CD4-positive, alpha-beta T cell treated with Interleukin-21 for 1 hour (primary cell): ENCODE data around the gene EXD3.

ENCODE experiments used
- DNase-seq: peaks from one replicate; pipeline ENCODE4 v3.0.0-alpha.2; 2020

Gene EXD3

GRCh38 chr9:137458194-137459151, 35.5 kb upstream of the EXD3 start:
- DNase-seq: no peak

- no peak for DNase-seq
Observed at GRCh38 chr9:137457406-137458193, 34.6 kb upstream of the EXD3 start.

DNA sequence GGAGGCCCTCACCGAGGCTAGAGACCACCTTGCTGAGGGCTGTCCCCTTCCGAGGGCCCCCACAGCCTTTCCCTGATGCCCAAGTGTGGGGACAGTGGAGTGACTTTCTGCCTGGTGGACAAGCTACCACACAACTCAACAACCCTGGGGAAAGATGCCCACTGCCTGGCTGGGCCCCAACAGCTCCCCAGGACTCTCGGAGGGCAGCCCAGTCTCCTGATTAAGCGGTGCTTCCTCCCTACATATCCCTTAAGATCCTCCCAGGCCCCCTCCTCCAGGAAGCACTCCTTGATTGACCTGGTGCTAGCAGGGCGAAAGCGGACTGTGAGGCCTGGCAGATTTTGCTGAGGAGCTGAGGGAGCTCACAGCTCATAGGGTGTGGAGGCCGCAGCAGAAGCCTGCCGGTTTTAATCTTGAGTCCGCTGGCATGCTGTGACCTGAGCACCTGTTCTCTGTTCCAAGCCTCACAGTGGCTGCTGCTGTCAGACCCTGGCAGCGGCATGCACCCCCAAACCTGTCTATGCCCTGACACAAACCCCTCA, 34.0 kb upstream of the EXD3 start:
- no peak for DNase-seq

GRCh38 chr9:137456061-137456863, 33.3 kb upstream of the EXD3 start:
- DNase-seq: no peak

DNA sequence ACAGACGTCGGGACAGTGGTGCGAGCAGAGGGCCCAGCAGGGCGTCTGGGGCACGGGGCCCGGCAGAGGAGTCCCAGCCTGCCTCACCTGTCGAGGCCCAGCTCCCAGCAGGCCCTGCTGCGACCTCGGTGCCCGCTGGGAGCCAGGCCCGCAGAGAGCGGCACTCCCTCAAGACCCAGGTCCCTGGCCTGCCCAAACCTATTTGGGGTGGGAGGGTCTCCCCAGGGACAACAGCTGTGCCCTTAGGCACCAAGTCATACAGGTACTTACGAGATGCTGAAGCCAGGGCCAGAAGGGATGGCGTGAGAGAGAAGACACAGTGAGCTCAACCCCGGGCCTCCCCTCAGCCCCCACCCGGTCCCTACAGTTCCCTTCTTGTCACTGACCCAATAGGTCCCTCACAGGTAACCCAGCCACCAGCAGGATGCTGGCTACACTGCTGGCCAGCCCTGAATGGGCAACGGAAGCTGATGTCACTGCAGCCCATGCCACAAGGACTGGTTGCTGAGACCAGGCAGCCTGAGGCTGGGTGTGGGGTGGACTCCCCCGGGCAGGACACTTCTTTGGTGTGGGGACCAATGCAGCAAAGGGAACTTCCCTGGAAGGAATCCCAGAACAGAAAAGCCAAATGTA, 32.5 kb upstream of the EXD3 start:
- DNase-seq: no peak

DNA sequence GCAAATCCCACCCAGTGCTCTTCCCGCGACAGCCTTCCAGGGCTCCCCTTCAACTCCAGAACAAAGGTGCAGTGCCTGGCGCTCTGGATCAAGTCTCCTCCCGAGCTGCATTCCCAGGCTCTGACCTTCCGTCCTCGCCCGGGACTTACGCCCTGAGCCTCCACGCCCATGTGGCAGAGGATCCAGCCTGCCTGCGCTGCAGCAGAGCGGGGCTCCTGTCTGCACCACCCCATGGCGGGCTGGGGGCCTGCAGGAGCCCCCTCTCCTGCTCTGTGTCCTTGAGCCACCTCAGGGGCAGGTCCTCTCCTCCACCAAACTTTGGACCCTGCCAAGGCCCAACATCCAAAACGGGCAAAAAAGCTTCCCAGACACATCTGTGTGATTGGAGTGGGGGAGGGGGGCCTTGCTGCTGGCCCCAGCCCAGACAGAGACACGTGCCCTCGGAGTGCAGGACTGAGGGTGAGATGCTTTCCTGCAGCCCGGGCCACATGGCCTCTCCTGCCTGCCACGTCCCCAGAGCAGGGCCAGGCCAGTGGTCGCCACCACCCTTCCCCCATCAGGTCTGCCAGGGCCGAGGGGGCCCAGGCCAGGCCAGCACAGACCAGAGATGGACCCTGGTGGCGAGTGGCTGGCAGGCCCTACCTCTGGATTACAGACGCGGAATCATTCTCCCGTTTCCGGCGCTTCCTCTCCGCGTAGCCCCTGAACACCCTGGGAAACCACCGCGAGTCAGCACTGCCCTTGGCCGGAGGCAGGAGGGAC, 31.8 kb upstream of the EXD3 start:
- no peak for DNase-seq

- peak; percentile 39 for DNase-seq
Observed at GRCh38 chr9:137454145-137454596, 31.2 kb upstream of the EXD3 start.

GRCh38 chr9:137453643-137454081, 30.7 kb upstream of the EXD3 start:
- peak; percentile 63 for DNase-seq

GRCh38 chr9:137452761-137453642, 30.0 kb upstream of the EXD3 start:
- no peak for DNase-seq

GRCh38 chr9:137452006-137452760, 29.2 kb upstream of the EXD3 start:
- DNase-seq: peak; percentile 26

- peak; percentile 42 for DNase-seq
Observed at GRCh38 chr9:137451264-137452005, 28.5 kb upstream of the EXD3 start.

DNA sequence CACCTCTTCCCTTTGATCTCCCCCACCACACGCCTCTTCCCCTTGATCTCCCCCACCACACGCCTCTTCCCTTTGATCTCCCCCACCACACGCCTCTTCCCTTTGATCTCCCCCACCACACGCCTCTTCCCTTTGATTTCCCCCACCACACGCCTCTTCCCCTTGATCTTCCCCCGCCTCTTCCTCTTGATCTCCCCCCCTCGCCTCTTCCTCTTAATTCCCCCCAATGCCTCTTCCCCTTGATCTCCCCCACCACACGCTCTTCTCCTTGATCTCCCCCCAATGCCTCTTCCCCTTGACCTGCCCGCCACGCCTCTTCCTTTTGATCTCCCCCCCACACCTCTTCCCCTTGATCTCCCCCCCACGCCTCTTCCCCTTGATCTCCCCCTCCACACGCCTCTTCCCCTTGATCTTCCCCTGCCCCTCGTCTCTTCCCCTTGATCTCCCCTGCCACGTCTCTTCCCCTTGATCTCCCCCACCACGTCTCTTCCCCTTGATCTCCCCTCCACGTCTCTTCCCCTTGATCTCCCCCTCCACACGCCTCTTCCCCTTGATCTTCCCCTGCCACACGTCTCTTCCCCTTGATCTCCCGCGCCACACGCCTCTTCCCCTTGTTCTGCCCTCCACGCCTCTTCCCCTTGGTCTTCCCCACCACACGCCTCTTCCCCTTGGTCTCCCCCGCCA, 27.7 kb upstream of the EXD3 start:
- peak; percentile 80 for DNase-seq

GRCh38 chr9:137449931-137450538, 27.1 kb upstream of the EXD3 start:
- peak; percentile 24 for DNase-seq

DNA sequence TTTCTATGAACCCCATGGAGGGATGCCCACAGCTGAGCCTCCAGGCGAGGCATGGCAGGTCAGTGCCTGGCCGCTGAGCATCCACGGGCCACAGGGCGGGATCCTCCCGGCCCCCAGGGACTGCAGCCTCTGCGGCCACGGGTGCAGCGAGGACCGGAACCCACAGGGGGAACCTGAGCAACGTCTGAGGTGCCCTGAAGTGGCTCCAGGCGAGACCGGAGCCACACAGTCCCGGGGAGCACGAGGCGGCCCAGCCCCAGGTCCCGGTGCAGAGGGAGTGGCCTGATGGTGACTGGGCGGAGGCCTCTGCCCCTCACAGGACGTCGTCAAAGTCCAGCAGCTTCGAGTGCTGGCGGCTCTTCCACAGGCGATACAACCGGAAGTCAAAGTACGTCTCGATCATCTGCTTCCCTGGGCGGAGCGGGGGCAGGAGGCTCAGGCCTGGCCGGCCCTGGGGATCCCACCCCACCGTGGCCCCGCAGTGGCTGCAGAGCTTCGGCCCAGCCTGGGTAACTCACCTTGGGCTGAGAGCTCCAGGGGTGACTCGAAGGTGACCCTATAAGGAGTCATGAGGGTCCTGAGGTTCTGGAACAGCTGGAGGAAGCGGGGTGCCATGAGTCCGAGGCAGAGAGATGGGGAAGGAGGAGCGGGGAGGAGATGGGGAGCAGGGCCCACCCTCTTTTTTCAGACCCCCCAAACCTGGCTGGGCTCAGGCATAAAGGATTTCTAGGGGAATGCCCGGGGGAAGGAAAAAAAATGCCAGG, 26.3 kb upstream of the EXD3 start:
- no peak for DNase-seq

DNA sequence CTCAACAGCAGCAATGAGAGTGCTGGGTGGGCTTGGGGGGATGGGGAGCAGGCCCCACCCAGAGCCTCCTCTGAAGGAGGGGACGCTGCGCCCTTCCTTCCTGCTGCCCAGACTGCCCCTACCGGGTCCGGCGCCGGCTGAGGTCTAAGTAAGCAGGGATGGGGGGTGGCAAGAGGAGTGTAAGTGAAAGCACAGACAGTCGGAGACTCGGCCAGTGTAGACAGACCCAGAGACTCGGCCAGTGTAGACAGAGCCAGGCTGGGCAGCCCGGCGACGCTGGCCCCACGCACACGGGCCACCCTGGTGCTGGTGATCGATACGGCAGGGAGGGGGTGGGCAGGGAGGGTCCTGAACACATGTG, 25.6 kb upstream of the EXD3 start:
- DNase-seq: no peak

DNA sequence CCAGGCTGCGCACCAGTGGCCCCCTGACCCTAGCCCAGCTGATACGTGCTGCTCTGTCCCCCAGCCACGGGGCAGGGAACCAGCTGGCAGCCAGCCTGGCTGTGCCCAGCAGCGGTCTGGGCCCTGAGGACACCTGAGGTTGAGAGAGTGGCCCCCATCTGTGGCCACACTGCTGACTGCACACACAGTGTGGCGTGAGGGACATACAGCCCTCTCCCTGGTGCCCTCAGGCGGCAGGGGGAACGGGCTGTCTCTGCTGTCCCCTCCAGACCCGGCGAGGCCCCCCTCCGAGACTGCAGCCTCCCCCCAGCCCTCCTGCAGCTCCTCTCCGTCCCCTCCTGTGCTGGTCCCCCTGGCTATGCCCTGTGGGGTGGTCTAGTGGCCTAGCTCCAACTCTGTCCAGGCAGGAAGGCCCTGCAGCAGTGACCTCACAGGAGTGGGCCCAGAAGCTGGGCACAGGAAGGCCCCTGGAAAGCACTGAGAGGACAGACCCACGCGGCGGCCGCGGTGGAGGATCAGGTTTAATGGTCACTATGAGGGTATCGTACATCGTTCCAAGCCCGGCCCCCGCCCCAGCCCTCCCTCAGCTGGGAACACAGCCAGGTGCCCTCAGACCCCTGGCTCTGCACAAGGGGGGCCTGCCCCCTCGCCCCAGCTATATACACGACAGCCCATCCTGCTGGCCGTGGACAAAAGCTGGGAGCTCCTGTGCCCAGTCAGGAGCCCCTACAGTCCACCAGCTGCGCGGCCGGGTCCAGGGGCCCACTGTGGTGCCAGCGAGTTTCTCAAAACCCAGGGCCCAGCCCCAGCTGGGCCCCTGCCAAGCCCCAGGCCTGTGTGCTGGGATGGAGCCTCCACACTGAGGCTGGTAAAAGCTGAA, 25.0 kb upstream of the EXD3 start:
- no peak for DNase-seq
